Caco-2 (cell line): Measurements from ENCODE around the gene SGCD. TPM values are rescaled to one million over a fixed set of nuclear protein-coding genes. Genes with fewer than 3 reads are reported as not detected.
A peak's percentile ranks its signal among the peaks of the same experiment; 100 is the strongest.

Experiments
- BruUV-seq: library from RNA; stranded (reverse); fragments of 400-500 nt; replicated peaks from 2 replicates; lab custom pipeline; 2021; lab: Mats Ljungman, UMichigan
- CTCF ChIA-PET: fragments of 300-600 bp; sonication (Branson Sonifier 250); formaldehyde crosslinking; loops from one replicate; lab custom pipeline; 2022; ENCODE audit warnings: antibody characterized with exemption; lab: Charles Lee
- POLR2A ChIA-PET: fragments of 300-600 bp; sonication (Branson Sonifier 250); formaldehyde crosslinking; loops from one replicate; lab custom pipeline; 2022; ENCODE audit warnings: antibody characterized with exemption; lab: Charles Lee
- DNase-seq, 2 experiments: peaks; one replicate each; pipeline versions ENCODE4 v3.0.0 to v3.0.0-alpha.2; 2020 to 2022
- H3K27me3 ChIP-seq: replicated peaks from 2 replicates; pipeline ENCODE4 v1.6.0; 2011; ENCODE audit warnings: low read length; ENCODE audit not compliant: control insufficient read depth, insufficient read depth
- H3K36me3 ChIP-seq: 2 replicates; pipeline ENCODE4 v1.5.1; 2011; ENCODE audit warnings: low read length; ENCODE audit not compliant: control insufficient read depth, insufficient read depth
- H3K4me1 ChIP-seq: fragments of 250-450 bp; sonication (Bioruptor Pico); 2 replicates; pipeline ENCODE4 v1.5.1; 2020; ENCODE audit warnings: mild to moderate bottlenecking
- H3K4me3 ChIP-seq: 2 replicates; pipeline ENCODE4 v1.5.1; 2011; ENCODE audit warnings: low read depth, mild to moderate bottlenecking, control low read depth, low read length
- H3K9me3 ChIP-seq: fragments of 250-450 bp; sonication (Bioruptor Pico); 2 replicates; pipeline ENCODE4 v1.5.1; 2020; ENCODE audit warnings: mild to moderate bottlenecking, moderate library complexity
- H3K27ac Mint-ChIP-seq: one replicate; pipeline ENCODE4 v1.8.0; 2022; ENCODE audit warnings: mixed read lengths; ENCODE audit not compliant: unreplicated experiment
- H3K27me3 Mint-ChIP-seq: one replicate; pipeline ENCODE4 v1.8.0; 2022; ENCODE audit warnings: mixed read lengths; ENCODE audit not compliant: insufficient read depth, unreplicated experiment
- H3K36me3 Mint-ChIP-seq: one replicate; pipeline ENCODE4 v1.8.0; 2022; ENCODE audit warnings: mild to moderate bottlenecking, mixed read lengths; ENCODE audit not compliant: insufficient read depth, unreplicated experiment
- H3K4me1 Mint-ChIP-seq: one replicate; pipeline ENCODE4 v1.8.0; 2022; ENCODE audit warnings: low read depth, mixed read lengths; ENCODE audit not compliant: unreplicated experiment
- H3K4me3 Mint-ChIP-seq: one replicate; pipeline ENCODE4 v1.8.0; 2022; ENCODE audit warnings: mild to moderate bottlenecking, moderate library complexity, mixed read lengths; ENCODE audit not compliant: unreplicated experiment
- H3K9me3 Mint-ChIP-seq: one replicate; pipeline ENCODE4 v1.8.0; 2022; ENCODE audit warnings: mixed read lengths; ENCODE audit not compliant: unreplicated experiment
- intact Hi-C: fragments of 100-400 bp; cut with micrococcal nuclease; formaldehyde crosslinking; loops from one replicate; pipeline ENCODE4 v1.10.0; 2022; ENCODE audit not compliant: unreplicated experiment
- total RNA-seq: library from RNA; stranded (reverse); gene quantifications from 2 replicates; pipeline ENCODE4 v1.2.3, GENCODE V29; 2022
- TF ChIP-seq, protein P1 (sequence below), 2 experiments: fragments of 200-600 bp in 1 of 2; IDR thresholded peaks; 1 replicate in 1 of 2; 2 replicates in 1 of 2; pipeline versions ENCODE4 v1.5.1 to v1.8.0; 2011 to 2022; ENCODE audit warnings: antibody characterized with exemption in 1 of 2, control low read depth in 1 of 2, inconsistent platforms in 1 of 2, low read depth in 1 of 2, low read length in 1 of 2, mild to moderate bottlenecking in 1 of 2, moderate library complexity in 1 of 2; ENCODE audit not compliant: insufficient read depth in 1 of 2, severe bottlenecking in 1 of 2, unreplicated experiment in 1 of 2

SGCD gene
- total RNA-seq, 1 experiment from 2014 or later, result 0.20 TPM

DNA sequence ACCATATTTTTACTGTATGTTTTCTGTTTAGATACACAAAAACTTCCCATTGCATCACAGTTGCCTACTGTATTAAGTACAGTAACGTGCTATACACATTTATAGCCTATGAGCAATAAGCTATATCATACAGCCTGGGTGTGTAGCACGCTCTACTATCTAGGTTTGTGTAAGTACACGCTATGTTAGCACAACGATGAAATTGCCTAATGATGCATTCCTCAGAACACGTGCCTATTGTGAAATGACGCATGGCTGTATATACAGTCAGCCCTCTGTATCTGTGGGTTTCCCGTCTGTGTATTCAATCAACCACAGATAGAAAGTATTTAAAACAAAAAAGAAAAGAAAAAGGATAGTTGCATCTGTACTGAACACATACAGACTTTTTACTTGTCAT is 64.2 kb downstream of the SGCD start:
- H3K27me3 ChIP-seq, result no peaks in the 10 kb centered on the region
- no peaks in the 10 kb centered on the region for H3K36me3 ChIP-seq
- peaks cover 10% of the 10 kb centered on the region for H3K9me3 Mint-ChIP-seq
- no TSS peak for BruUV-seq
- CTCF ChIA-PET, result no interaction called here
- H3K27ac Mint-ChIP-seq, result no peak overlapping the region
- POLR2A ChIA-PET, result no interaction called here
- intact Hi-C loops, result no loop called here
- TF ChIP-seq, protein P1, sequence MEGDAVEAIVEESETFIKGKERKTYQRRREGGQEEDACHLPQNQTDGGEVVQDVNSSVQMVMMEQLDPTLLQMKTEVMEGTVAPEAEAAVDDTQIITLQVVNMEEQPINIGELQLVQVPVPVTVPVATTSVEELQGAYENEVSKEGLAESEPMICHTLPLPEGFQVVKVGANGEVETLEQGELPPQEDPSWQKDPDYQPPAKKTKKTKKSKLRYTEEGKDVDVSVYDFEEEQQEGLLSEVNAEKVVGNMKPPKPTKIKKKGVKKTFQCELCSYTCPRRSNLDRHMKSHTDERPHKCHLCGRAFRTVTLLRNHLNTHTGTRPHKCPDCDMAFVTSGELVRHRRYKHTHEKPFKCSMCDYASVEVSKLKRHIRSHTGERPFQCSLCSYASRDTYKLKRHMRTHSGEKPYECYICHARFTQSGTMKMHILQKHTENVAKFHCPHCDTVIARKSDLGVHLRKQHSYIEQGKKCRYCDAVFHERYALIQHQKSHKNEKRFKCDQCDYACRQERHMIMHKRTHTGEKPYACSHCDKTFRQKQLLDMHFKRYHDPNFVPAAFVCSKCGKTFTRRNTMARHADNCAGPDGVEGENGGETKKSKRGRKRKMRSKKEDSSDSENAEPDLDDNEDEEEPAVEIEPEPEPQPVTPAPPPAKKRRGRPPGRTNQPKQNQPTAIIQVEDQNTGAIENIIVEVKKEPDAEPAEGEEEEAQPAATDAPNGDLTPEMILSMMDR (IDR thresholded peaks at IDR 0.05; ENCODE audit: insufficient read depth in 1 of 2, low read depth in 1 of 2, low read length in 1 of 2, severe bottlenecking in 1 of 2, unreplicated experiment in 1 of 2), result no peak
- H3K36me3 Mint-ChIP-seq, result no peaks in the 10 kb centered on the region
- H3K4me1 Mint-ChIP-seq, result peaks cover 5% of the 10 kb centered on the region
- H3K4me3 ChIP-seq, result no peak overlapping the region
- H3K4me1 ChIP-seq, result no peaks in the 10 kb centered on the region
- no peak overlapping the region for H3K4me3 Mint-ChIP-seq
- no peaks in the 10 kb centered on the region for H3K27me3 Mint-ChIP-seq
- DNase-seq, result peak; percentile 45 to 55
- no peaks in the 10 kb centered on the region for H3K9me3 ChIP-seq

GRCh38 chr5:156393980-156394379 is 67.0 kb downstream of the SGCD start:
- no TSS peak for BruUV-seq
- H3K4me3 Mint-ChIP-seq, result no peak overlapping the region

DNA sequence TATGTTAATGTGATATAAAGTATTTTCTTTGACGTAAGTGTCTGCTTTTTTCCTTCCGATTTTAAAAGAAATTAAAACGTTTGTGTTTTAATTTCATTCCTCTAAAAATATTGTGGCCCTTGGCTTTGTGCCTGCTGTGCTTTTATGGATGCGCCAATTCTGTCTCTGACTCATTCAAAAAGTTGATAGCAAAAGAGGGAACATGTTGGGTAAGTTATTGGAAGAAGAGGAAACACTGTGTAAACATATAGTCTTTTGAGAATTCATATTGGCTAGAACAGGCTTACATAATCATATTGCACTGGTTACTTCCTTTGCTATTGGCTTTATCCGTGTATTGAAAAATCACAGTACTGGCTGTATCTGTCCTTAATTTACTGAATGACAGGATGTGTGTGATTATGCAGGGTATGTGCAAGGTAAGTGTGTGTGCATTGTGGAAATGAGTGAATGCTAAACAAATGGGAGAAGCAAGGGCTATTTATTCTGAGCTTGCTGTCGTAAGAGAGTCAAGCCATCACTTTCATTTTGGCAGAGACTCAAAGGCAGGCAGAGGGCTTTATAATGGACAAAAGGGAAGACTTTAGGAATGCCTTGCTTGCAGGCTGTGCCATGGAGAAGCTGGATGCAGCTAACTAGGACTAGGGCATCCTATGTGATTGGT is 67.8 kb downstream of the SGCD start:
- no peaks in the 10 kb centered on the region for H3K27me3 ChIP-seq
- H3K4me1 Mint-ChIP-seq, result peaks cover 5% of the 10 kb centered on the region
- no peak overlapping the region for H3K27ac Mint-ChIP-seq
- H3K9me3 Mint-ChIP-seq, result peaks cover 10% of the 10 kb centered on the region
- H3K27me3 Mint-ChIP-seq, result no peaks in the 10 kb centered on the region
- POLR2A ChIA-PET, result no interaction called here
- no peak overlapping the region for H3K4me3 Mint-ChIP-seq
- H3K4me3 ChIP-seq, result no peak overlapping the region
- no peaks in the 10 kb centered on the region for H3K36me3 Mint-ChIP-seq
- CTCF ChIA-PET, result no interaction called here
- H3K4me1 ChIP-seq, result no peaks in the 10 kb centered on the region
- H3K36me3 ChIP-seq, result no peaks in the 10 kb centered on the region
- TF ChIP-seq, protein P1 (IDR thresholded peaks at IDR 0.05; ENCODE audit: insufficient read depth in 1 of 2, low read depth in 1 of 2, low read length in 1 of 2, severe bottlenecking in 1 of 2, unreplicated experiment in 1 of 2), result no peak
- BruUV-seq, result no TSS peak
- DNase-seq, result no peak
- intact Hi-C loops, result no loop called here
- H3K9me3 ChIP-seq, result no peaks in the 10 kb centered on the region

More at GRCh38 chr5:156393980-156394379, 67.0 kb downstream of the SGCD start:
- Mint-ChIP-seq H3K36me3 (no peaks in the 10 kb centered on the region), H3K9me3 (peaks cover 10% of the 10 kb centered on the region), H3K27me3 (no peaks in the 10 kb centered on the region), H3K27ac (no peak overlapping the region), H3K4me1 (peaks cover 5% of the 10 kb centered on the region)
- Histone ChIP-seq H3K9me3 (no peaks in the 10 kb centered on the region), H3K4me3 (no peak overlapping the region), H3K36me3 (no peaks in the 10 kb centered on the region), H3K4me1 (no peaks in the 10 kb centered on the region), H3K27me3 (no peaks in the 10 kb centered on the region)
- ChIA-PET CTCF (no interaction called here), POLR2A (no interaction called here)
- intact Hi-C loops, result no loop called here
- no peak for DNase-seq
- TF ChIP-seq, protein P1 (IDR thresholded peaks at IDR 0.05; ENCODE audit: insufficient read depth in 1 of 2, low read depth in 1 of 2, low read length in 1 of 2, severe bottlenecking in 1 of 2, unreplicated experiment in 1 of 2), result no peak
